Lower leg skin (tissue), 4 donors: Measurements from ENCODE around the gene TMEM200A. TPM values are rescaled to one million over a fixed set of nuclear protein-coding genes. Genes with fewer than 3 reads are reported as not detected.

Source experiments
- DNase-seq, 2 donors: peaks; one replicate each; pipeline ENCODE4 v3.0.0-alpha.2; 2019; ENCODE audit warnings: low spot score in 2 of 2
- H3K4me3 ChIP-seq: fragments of 200-600 bp; sonication (generic); 2 replicates; pipeline ENCODE4 v1.5.1; 2017; ENCODE audit warnings: mild to moderate bottlenecking, low read depth; ENCODE audit not compliant: poor library complexity, severe bottlenecking
- CTCF ChIP-seq, 3 donors: fragments of 450-650 bp; IDR thresholded peaks; one replicate each; pipeline ENCODE4 v1.5.1; 2016; ENCODE audit warnings: antibody characterized with exemption in 3 of 3, mild to moderate bottlenecking in 3 of 3, moderate library complexity in 2 of 3
- POLR2A ChIP-seq, 2 donors: fragments of 450-650 bp; IDR thresholded peaks; one replicate each; pipeline ENCODE4 v1.6.1; 2016 to 2017; ENCODE audit warnings: antibody characterized with exemption in 2 of 2, mild to moderate bottlenecking in 1 of 2, moderate library complexity in 1 of 2
- WGBS, 2 donors: methylation state at CpG; one replicate each; pipeline ENCODE4 v1.1.5; 2018; 5-methylcytosine and 5-hydroxymethylcytosine counted together
- intact Hi-C: fragments of 100-400 bp; cut with DNase I; formaldehyde crosslinking; loops from one replicate; pipeline ENCODE4 v1.15.0; 2023; ENCODE audit warnings: low total_unique reads
- total RNA-seq, 4 donors: library from RNA; depleted of rRNA; stranded (reverse); fragments of >200 nt; gene quantifications; one replicate each; pipeline ENCODE4 v1.1.0, GENCODE V29; 2016

The TMEM200A gene
- total RNA-seq, 4 donors from 2014 or later, result 0.23 to 1.6 (median 0.68) TPM

GRCh38 chr6:130426066-130426721, 60.4 kb downstream of the TMEM200A start:
- no peak for TF ChIP-seq CTCF (IDR thresholded peaks at IDR 0.05)
- no peak for DNase-seq
- intact Hi-C loops, result no loop called here
- H3K4me3 ChIP-seq, result no peak overlapping the region
- 65 to 68% methylated on average over 7 of the region's 7 CpGs for WGBS, 2 donors

- TF ChIP-seq POLR2A (IDR thresholded peaks at IDR 0.05) (no peak), CTCF (IDR thresholded peaks at IDR 0.05) (no peak)
- intact Hi-C loops, result no loop called here
Measured at GRCh38 chr6:130431346-130431852, 65.6 kb downstream of the TMEM200A start.

GRCh38 chr6:130432838-130433237, 67.0 kb downstream of the TMEM200A start:
- no peak for DNase-seq
- 85 to 92% methylated on average over 4 of the region's 4 CpGs for WGBS, 2 donors
- TF ChIP-seq POLR2A (IDR thresholded peaks at IDR 0.05) (no peak), CTCF (IDR thresholded peaks at IDR 0.05) (no peak)
- intact Hi-C loops, result no loop called here
- no peak overlapping the region for H3K4me3 ChIP-seq

More at GRCh38 chr6:130431346-130431852, 65.6 kb downstream of the TMEM200A start:
- WGBS, 2 donors, result 59 to 61% methylated on average over 4 of the region's 4 CpGs
- DNase-seq, result no peak
- H3K4me3 ChIP-seq, result no peak overlapping the region

- intact Hi-C loops, result no loop called here
- DNase-seq, result no peak
- 93 to 95% methylated on average over 3 of the region's 3 CpGs for WGBS, 2 donors
- H3K4me3 ChIP-seq, result no peak overlapping the region
- no peak for TF ChIP-seq POLR2A (IDR thresholded peaks at IDR 0.05)
- TF ChIP-seq CTCF (IDR thresholded peaks at IDR 0.05), result no peak
Measured at GRCh38 chr6:130434174-130434873, 68.5 kb downstream of the TMEM200A start.

GRCh38 chr6:130435181-130435580, 69.4 kb downstream of the TMEM200A start:
- no peak overlapping the region for H3K4me3 ChIP-seq
- no peak for TF ChIP-seq CTCF (IDR thresholded peaks at IDR 0.05)
- no peak for TF ChIP-seq POLR2A (IDR thresholded peaks at IDR 0.05)
- intact Hi-C loops, result no loop called here
- WGBS, 2 donors, result 82 to 86% methylated on average over 4 of the region's 4 CpGs
- no peak for DNase-seq
